ENCODE results near the gene DISC1. TPM values are rescaled to one million over a fixed set of nuclear protein-coding genes. Genes with fewer than 3 reads are reported as not detected.

DISC1 gene
- total RNA-seq, 1 donor from 2014 or later, result 3.0 TPM

DNA sequence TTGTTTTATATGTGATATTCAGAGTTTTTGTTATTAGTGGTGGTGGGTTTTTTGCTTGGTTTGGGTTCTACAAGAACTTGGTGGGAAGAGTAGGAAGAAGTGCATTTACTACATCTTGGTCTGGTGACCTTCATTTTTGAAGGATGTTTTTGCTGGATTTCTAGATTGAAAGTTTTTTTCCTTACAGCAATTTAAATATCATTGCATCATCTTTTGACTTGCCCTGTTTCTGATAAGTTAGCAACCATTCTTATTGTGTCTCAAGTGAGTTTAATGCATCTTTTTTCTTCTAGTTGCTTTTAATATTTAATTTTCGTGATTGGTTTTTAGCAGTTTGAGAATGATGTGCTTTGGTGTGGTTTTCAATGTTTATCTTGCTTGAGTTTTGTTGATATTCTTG, 447.7 kb downstream of the DISC1 start:
- no peak for DNase-seq (ENCODE audit: low read depth in 2 of 2)

DNA sequence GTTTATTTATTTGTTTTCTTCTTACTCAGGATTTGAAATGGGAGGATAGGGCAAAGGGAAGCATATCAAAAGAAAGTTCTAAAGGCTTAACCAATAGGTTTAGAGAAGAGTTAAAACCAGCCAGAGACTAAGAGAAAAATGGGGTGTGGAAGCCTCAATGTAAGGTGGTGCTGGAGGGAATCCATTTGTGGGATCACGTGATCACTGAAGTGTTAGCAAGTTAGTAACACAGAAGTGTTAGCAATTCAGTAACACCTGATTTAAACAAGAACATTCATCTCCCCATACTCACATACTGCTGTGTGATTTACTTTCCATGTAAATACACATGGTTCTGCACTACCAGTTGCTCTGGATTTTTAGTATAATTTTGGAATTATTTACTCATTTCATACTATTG, 451.2 kb downstream of the DISC1 start:
- DNase-seq (ENCODE audit: low read depth in 2 of 2), result no peak

DNA sequence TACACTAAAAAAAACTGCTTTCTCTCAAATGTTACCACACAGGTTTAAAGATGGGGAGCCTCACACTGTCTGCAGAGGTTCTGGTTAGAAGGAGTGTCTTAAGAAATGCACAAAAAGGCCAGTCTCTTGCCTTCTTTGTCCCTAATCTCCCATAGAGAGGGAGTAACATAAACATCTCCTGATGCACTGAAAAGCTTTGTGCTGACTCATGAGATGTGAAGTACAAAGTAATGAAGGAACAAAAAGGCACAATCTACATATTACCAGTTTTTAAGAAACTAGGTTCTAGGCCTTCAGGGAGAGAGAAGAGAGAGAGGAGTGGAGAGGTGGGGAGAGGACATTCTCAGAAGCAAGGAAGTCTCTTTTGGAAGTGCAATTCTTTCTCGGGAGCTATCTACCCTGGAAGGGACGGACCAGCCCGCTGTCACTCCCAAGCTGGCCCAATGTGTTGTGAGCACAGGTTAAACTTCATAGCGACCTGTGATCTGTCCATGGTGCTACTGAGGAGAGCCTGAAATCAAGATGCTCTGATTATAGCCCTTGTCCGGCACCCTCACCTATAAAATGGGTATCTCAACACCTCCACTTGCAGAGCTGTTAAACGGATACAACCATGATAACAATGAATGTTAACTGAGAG, 458.1 kb downstream of the DISC1 start:
- peak in 1 of 2 donors; percentile 37 for DNase-seq (ENCODE audit: low read depth in 2 of 2)

DNA sequence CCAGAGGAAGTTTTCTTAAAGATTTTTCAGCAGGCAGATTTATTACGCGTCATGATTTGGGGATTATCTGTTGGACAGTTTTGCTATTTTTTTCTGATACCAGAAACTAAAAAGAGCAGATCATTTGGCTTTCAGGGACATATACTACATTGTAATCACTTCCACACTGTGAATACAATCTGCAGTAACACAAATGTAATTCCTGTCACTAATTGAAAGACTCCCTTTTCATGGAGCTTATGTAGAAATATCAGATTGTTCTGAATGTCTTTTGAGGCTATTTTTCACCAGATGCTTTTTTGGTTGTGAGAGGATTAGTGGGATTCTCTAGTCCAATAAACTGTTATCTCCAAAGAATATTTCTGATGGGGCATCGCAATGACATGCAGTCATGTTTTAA, 464.2 kb downstream of the DISC1 start:
- no peak for DNase-seq (ENCODE audit: low read depth in 2 of 2)

Other genes starting within 250 kb of the DISC1 start
- 48.8 and 71.6 TPM in 2 replicates for gene EGLN1, start 204.5 kb upstream of the DISC1 start, total RNA-seq
- 22.9 and 24.0 TPM in 2 replicates for gene TSNAX, start 98.1 kb upstream of the DISC1 start, total RNA-seq

Measured in lung microvascular endothelial cell (primary cell).